Keratinocyte (primary cell): ENCODE results near the gene PAX5. TPM values are rescaled to one million over a fixed set of nuclear protein-coding genes. Genes with fewer than 3 reads are reported as not detected.

Source experiments
- DNase-seq: peaks from one replicate; pipeline ENCODE4 v3.0.0-alpha.2; 2011; ENCODE audit warnings: low read depth, missing footprints, low spot score
- FAIRE-seq: peaks from 2 replicates; lab custom pipeline; 2011; peaks lifted over from hg19 to GRCh38; lab: Jason Lieb, UNC
- H2AFZ ChIP-seq: 2 replicates; pipeline ENCODE4 v1.6.0; 2012; ENCODE audit warnings: low read length, control low read depth, inconsistent platforms; ENCODE audit not compliant: control insufficient read depth
- H3K27ac ChIP-seq: 2 replicates; pipeline ENCODE4 v1.5.1; 2011; ENCODE audit warnings: low read length; ENCODE audit not compliant: control insufficient read depth, insufficient read depth
- H3K27me3 ChIP-seq: 3 replicates; pipeline ENCODE4 v1.6.0; 2011; ENCODE audit warnings: low read length; ENCODE audit not compliant: control insufficient read depth, insufficient read depth; ENCODE audit errors: extremely low read depth
- H3K36me3 ChIP-seq, 2 experiments: 2 replicates in 1 of 2; 3 replicates in 1 of 2; pipeline ENCODE4 v1.5.1; 2011; ENCODE audit warnings: low read length in 2 of 2, mild to moderate bottlenecking in 1 of 2; ENCODE audit not compliant: control insufficient read depth in 2 of 2, insufficient read depth in 2 of 2; ENCODE audit errors: extremely low read depth in 1 of 2
- H3K4me1 ChIP-seq: 3 replicates; pipeline ENCODE4 v1.5.1; 2011; ENCODE audit warnings: low read length; ENCODE audit not compliant: control insufficient read depth, insufficient read depth; ENCODE audit errors: extremely low read depth
- H3K4me2 ChIP-seq: 3 replicates; pipeline ENCODE4 v1.6.0; 2011; ENCODE audit warnings: low read depth, low read length; ENCODE audit not compliant: control insufficient read depth, insufficient read depth; ENCODE audit errors: extremely low read depth
- H3K4me3 ChIP-seq, 3 experiments: fragments of 200-600 bp in 1 of 3; sonication (generic) in 1 of 3; 2 replicates in 2 of 3; 3 replicates in 1 of 3; pipeline ENCODE4 v1.5.1; 2011 to 2016; ENCODE audit warnings: low read length in 3 of 3, mild to moderate bottlenecking in 3 of 3, control low read depth in 2 of 3, inconsistent platforms in 1 of 3, low read depth in 1 of 3, mixed read lengths in 1 of 3, mixed run types in 1 of 3, moderate library complexity in 1 of 3; ENCODE audit not compliant: control insufficient read depth in 2 of 3, insufficient read depth in 2 of 3; ENCODE audit errors: extremely low read depth in 1 of 3
- H3K79me2 ChIP-seq: 2 replicates; pipeline ENCODE4 v1.6.0; 2012; ENCODE audit warnings: low read length; ENCODE audit not compliant: control insufficient read depth, insufficient read depth
- H3K9ac ChIP-seq: 3 replicates; pipeline ENCODE4 v1.6.0; 2011; ENCODE audit warnings: low read length; ENCODE audit not compliant: control insufficient read depth, insufficient read depth; ENCODE audit errors: extremely low read depth
- H3K9me1 ChIP-seq: 3 replicates; pipeline ENCODE4 v1.6.0; 2011; ENCODE audit warnings: low read length; ENCODE audit not compliant: control insufficient read depth, insufficient read depth; ENCODE audit errors: extremely low read depth
- H3K9me3 ChIP-seq: 2 replicates; pipeline ENCODE4 v1.5.1; 2012; ENCODE audit warnings: low read depth, low read length; ENCODE audit not compliant: control insufficient read depth
- H4K20me1 ChIP-seq: 3 replicates; pipeline ENCODE4 v1.6.0; 2011; ENCODE audit warnings: low read length; ENCODE audit not compliant: control insufficient read depth, insufficient read depth; ENCODE audit errors: extremely low read depth
- CTCF ChIP-seq, 3 experiments: IDR thresholded peaks in 1 of 3; conservative IDR thresholded peaks in 1 of 3; optimal IDR thresholded peaks in 1 of 3; 2 replicates in 2 of 3; 3 replicates in 1 of 3; pipeline versions ENCODE3 to v1.5.1; 2011; ENCODE audit warnings: low read length in 3 of 3, mild to moderate bottlenecking in 3 of 3, moderate library complexity in 2 of 3, control low read depth in 1 of 3, inconsistent platforms in 1 of 3; ENCODE audit not compliant: insufficient read depth in 2 of 3; ENCODE audit errors: extremely low read depth in 1 of 3
- EZH2 ChIP-seq: IDR thresholded peaks from one replicate; pipeline ENCODE4 v1.6.1; 2012; ENCODE audit warnings: inconsistent platforms, mild to moderate bottlenecking, low read length, moderate library complexity
- dilution Hi-C: fragments of 300-500 bp; cut with MboI; formaldehyde crosslinking; loops from one replicate; pipeline ENCODE4 v1.7.0; 2020; ENCODE audit warnings: low sequenced_read_pairs; ENCODE audit not compliant: extremely low pct_ligation_motif_present
- polyA plus RNA-seq, 5 experiments: library from polyadenylated mRNA; depleted of rRNA in 3 of 5; stranded (reverse) in 3 of 5; stranded (forward) in 1 of 5; unstranded in 1 of 5; fragments of >200 nt; gene quantifications; 1 replicate in 1 of 5; 2 replicates in 3 of 5; 3 replicates in 1 of 5; pipeline versions ENCODE4 v1.2.1 to v1.2.3, GENCODE V29; 2011 to 2012; ENCODE audit warnings: missing spikeins in 2 of 5, low read depth in 1 of 5, low replicate concordance in 1 of 5

The PAX5 gene
- polyA plus RNA-seq, 1 donor (not counting 4 experiments of a cell fraction or from before 2014, with no cell fraction given), result not detected

DNA sequence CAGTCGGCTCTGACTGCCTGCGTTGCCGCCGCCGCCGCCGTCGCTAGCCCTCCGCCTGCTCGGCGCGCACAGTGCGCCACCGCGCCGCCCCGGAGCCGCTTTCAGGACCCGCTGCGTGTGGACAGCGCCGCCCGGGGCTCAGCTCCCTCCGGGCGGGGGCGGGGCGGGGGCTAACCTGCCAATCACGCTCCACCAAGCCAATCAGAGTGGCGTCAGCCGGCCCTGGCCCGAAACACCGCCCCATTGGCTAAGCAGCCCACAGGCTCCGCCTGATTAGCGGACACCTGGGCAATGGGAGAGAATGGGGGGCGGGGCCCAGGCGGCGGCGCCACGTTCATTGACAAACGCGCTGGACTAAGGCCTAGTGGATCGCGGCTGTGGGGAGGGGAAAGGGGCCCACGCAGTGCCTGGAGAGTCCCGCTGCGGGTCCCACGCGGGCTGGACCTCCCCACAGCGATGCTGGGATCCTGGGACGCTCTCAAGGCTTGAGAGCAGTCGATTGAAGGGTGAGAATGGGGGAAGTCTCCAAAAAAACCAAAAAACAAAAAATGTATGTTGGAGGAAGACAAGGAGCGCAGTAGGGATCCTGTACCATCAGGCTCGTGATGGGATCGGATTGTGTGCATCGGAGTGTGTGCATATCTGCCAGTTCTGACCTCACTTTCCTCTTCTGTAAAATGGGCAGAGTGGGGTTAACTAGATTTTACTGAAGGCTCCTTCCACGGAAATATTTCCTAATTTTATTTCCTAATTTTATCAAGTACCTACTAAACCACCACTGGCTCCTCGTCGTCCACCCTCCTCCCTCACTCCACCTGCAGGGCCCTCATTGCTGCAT, 6.3 kb downstream of the PAX5 start:
- Histone ChIP-seq H3K4me1 (peaks cover 12% of the 10 kb centered on the region), H3K9ac (no peak overlapping the region), H3K27me3 (peaks cover 98% of the 10 kb centered on the region), H3K79me2 (no peaks in the 10 kb centered on the region), H3K9me3 (no peaks in the 10 kb centered on the region), H3K4me2 (peak overlapping the region; percentile 30), H3K36me3 (no peaks in the 10 kb centered on the region), H4K20me1 (peaks cover 6% of the 10 kb centered on the region), H3K9me1 (no peaks in the 10 kb centered on the region), H3K4me3 (peak overlapping the region in 1 of 3 experiments; percentile 21), H2AFZ (no peak overlapping the region), H3K27ac (no peak overlapping the region)
- FAIRE-seq (peak; percentile 9), DNase-seq (peak; percentile 69)
- dilution Hi-C loops, result no loop called here
- TF ChIP-seq CTCF (optimal IDR thresholded peaks at IDR 0.05 in 1 of 3, IDR thresholded peaks at IDR 0.05 in 1 of 3, conservative IDR thresholded peaks at IDR 0.05 in 1 of 3; ENCODE audit: extremely low read depth in 1 of 3, insufficient read depth in 2 of 3, low read length in 3 of 3), result peak in 1 of 3 experiments; percentile 8
- no peak for TF ChIP-seq EZH2

DNA sequence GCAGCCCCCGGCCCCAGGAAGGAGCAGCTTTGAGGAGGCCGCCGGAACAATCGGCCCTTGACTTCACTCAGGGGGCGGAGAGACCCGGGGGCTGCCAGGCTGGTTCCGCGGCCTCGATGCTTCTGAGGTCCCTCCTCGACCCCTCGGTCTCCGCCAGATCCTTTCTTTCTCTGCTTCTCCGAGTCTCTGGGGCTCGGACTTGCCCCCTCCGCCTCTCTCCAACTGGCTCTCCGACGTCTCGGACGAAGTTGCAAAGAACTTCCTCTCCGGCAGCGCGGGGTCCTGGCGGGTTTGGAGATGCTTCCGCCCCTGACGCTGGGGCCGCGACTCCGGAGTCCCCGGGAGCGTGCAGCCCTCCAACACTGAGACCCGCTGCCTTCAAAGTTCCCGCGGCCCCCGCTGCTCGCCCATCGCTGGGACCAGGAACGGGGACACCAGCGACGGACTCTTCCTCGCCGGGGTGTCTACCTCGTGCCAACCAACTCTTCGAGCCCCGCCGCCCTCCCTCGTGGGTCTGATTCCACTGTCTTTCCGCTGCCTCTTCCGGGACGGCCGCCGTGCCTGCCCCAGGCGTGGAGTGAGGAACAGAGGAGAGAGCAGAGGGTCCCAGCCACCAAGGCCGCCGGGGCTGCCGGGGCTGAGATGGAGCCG, 7.0 kb downstream of the PAX5 start:
- H3K4me1 ChIP-seq, result peaks cover 12% of the 10 kb centered on the region
- no peak for DNase-seq
- no peaks in the 10 kb centered on the region for H3K9me1 ChIP-seq
- dilution Hi-C loops, result no loop called here
- no peak for TF ChIP-seq CTCF (optimal IDR thresholded peaks at IDR 0.05 in 1 of 3, IDR thresholded peaks at IDR 0.05 in 1 of 3, conservative IDR thresholded peaks at IDR 0.05 in 1 of 3; ENCODE audit: extremely low read depth in 1 of 3, insufficient read depth in 2 of 3, low read length in 3 of 3)
- TF ChIP-seq EZH2, result peak; percentile 90
- H3K27me3 ChIP-seq, result peaks cover 98% of the 10 kb centered on the region
- H3K9me3 ChIP-seq, result no peaks in the 10 kb centered on the region
- H3K36me3 ChIP-seq, result no peaks in the 10 kb centered on the region
- H3K27ac ChIP-seq, result no peak overlapping the region
- H4K20me1 ChIP-seq, result peaks cover 6% of the 10 kb centered on the region
- H3K9ac ChIP-seq, result no peak overlapping the region
- H3K4me3 ChIP-seq, result no peak overlapping the region
- no peaks in the 10 kb centered on the region for H3K79me2 ChIP-seq
- no peak for FAIRE-seq
- H3K4me2 ChIP-seq, result peak overlapping the region; percentile 34
- H2AFZ ChIP-seq, result no peak overlapping the region
